ENCODE measurements around the gene NTN1.

- TF ChIP-seq POLR2AphosphoS5 (IDR thresholded peaks at IDR 0.05) (no peak), POLR2A (IDR thresholded peaks at IDR 0.05) (no peak), CTCF (IDR thresholded peaks at IDR 0.05) (no peak)
These were observed 83.2 kb downstream of the NTN1 start for GRCh38 chr17:9104370-9105041.
